IPS-15b (cell line): ENCODE results near the gene PLEKHJ1.
"Not testable (repeated sequence)": the region's sequence is repeated elsewhere in the genome, so short reads cannot be mapped to it uniquely, and the experiment has no call there.

Source experiments
- H3K27me3 ChIP-seq: one replicate; pipeline ENCODE4 v1.6.1; 2013; ENCODE audit warnings: low read length; ENCODE audit not compliant: control insufficient read depth, insufficient read depth
- H3K36me3 ChIP-seq: one replicate; pipeline ENCODE4 v1.6.1; 2013; ENCODE audit warnings: low read length; ENCODE audit not compliant: control insufficient read depth, insufficient read depth
- H3K4me1 ChIP-seq: one replicate; pipeline ENCODE4 v1.6.1; 2013; ENCODE audit warnings: mild to moderate bottlenecking, low read length; ENCODE audit not compliant: control insufficient read depth, insufficient read depth
- H3K4me3 ChIP-seq: one replicate; pipeline ENCODE4 v1.5.1; 2013; ENCODE audit warnings: low read depth, low read length
- H3K9ac ChIP-seq: one replicate; pipeline ENCODE4 v1.6.1; 2013; ENCODE audit warnings: low read depth, mild to moderate bottlenecking, low read length
- H3K9me3 ChIP-seq: one replicate; pipeline ENCODE4 v1.6.1; 2013; ENCODE audit warnings: mild to moderate bottlenecking, low read length; ENCODE audit not compliant: control insufficient read depth, insufficient read depth

The PLEKHJ1 gene

GRCh38 chr19:2207991-2208860, 27.9 kb downstream of the PLEKHJ1 start:
- Histone ChIP-seq H3K9ac (no peak overlapping the region), H3K4me3 (no peak overlapping the region), H3K27me3 (no peaks in the 10 kb centered on the region), H3K4me1 (no peaks in the 10 kb centered on the region), H3K9me3 (no peaks in the 10 kb centered on the region), H3K36me3 (peaks cover 57% of the 10 kb centered on the region)

- no peaks in the 10 kb centered on the region for H3K9me3 ChIP-seq
- no peaks in the 10 kb centered on the region for H3K27me3 ChIP-seq
- H3K4me1 ChIP-seq: no peaks in the 10 kb centered on the region
- H3K36me3 ChIP-seq: peaks cover 48% of the 10 kb centered on the region
- H3K9ac ChIP-seq: no peak overlapping the region
- no peak overlapping the region for H3K4me3 ChIP-seq
These were observed 29.1 kb downstream of the PLEKHJ1 start for GRCh38 chr19:2207008-2207407.

- H3K27me3 ChIP-seq: no peaks in the 10 kb centered on the region
- peaks cover 33% of the 10 kb centered on the region for H3K36me3 ChIP-seq
- no peak overlapping the region for H3K4me3 ChIP-seq
- H3K9me3 ChIP-seq: no peaks in the 10 kb centered on the region
- no peaks in the 10 kb centered on the region for H3K4me1 ChIP-seq
- no peak overlapping the region for H3K9ac ChIP-seq
These were observed 33.8 kb downstream of the PLEKHJ1 start for GRCh38 chr19:2202366-2202765.

- Histone ChIP-seq H3K9me3 (no peaks in the 10 kb centered on the region), H3K9ac (no peak overlapping the region), H3K4me1 (no peaks in the 10 kb centered on the region), H3K36me3 (peaks cover 27% of the 10 kb centered on the region), H3K27me3 (no peaks in the 10 kb centered on the region), H3K4me3 (no peak overlapping the region)
These were observed 34.5 kb downstream of the PLEKHJ1 start for GRCh38 chr19:2201473-2202148.

GRCh38 chr19:2200624-2201294, 35.4 kb downstream of the PLEKHJ1 start:
- H3K4me3 ChIP-seq, H3K9ac ChIP-seq, H3K9me3 ChIP-seq, H3K4me1 ChIP-seq, H3K27me3 ChIP-seq: not testable (repeated sequence)
- peaks cover 31% of the 10 kb centered on the region for H3K36me3 ChIP-seq

GRCh38 chr19:2199861-2200623, 36.1 kb downstream of the PLEKHJ1 start:
- Histone ChIP-seq H3K36me3 (peaks cover 34% of the 10 kb centered on the region), H3K9ac (no peak overlapping the region), H3K4me1 (no peaks in the 10 kb centered on the region), H3K4me3 (no peak overlapping the region), H3K27me3 (no peaks in the 10 kb centered on the region), H3K9me3 (no peaks in the 10 kb centered on the region)

GRCh38 chr19:2199215-2199614, 36.9 kb downstream of the PLEKHJ1 start:
- Histone ChIP-seq H3K36me3 (peaks cover 33% of the 10 kb centered on the region), H3K9me3 (no peaks in the 10 kb centered on the region), H3K9ac (no peak overlapping the region)

GRCh38 chr19:2198317-2198716, 37.8 kb downstream of the PLEKHJ1 start:
- Histone ChIP-seq H3K27me3 (no peaks in the 10 kb centered on the region), H3K4me1 (no peaks in the 10 kb centered on the region), H3K9ac (no peak overlapping the region), H3K36me3 (peaks cover 33% of the 10 kb centered on the region), H3K4me3 (no peak overlapping the region), H3K9me3 (no peaks in the 10 kb centered on the region)

More at GRCh38 chr19:2199215-2199614, 36.9 kb downstream of the PLEKHJ1 start:
- Histone ChIP-seq H3K4me1 (no peaks in the 10 kb centered on the region), H3K27me3 (no peaks in the 10 kb centered on the region), H3K4me3 (no peak overlapping the region)

- H3K27me3 ChIP-seq: no peaks in the 10 kb centered on the region
- H3K4me3 ChIP-seq: no peak overlapping the region
- H3K9ac ChIP-seq: no peak overlapping the region
- peaks cover 34% of the 10 kb centered on the region for H3K36me3 ChIP-seq
- H3K9me3 ChIP-seq: no peaks in the 10 kb centered on the region
- no peaks in the 10 kb centered on the region for H3K4me1 ChIP-seq
These were observed 38.9 kb downstream of the PLEKHJ1 start for GRCh38 chr19:2197270-2197669.

- H3K9me3 ChIP-seq: no peaks in the 10 kb centered on the region
- no peaks in the 10 kb centered on the region for H3K27me3 ChIP-seq
- H3K9ac ChIP-seq: no peak overlapping the region
- H3K4me3 ChIP-seq: no peak overlapping the region
- H3K4me1 ChIP-seq: no peaks in the 10 kb centered on the region
- peaks cover 42% of the 10 kb centered on the region for H3K36me3 ChIP-seq
These were observed 40.2 kb downstream of the PLEKHJ1 start for GRCh38 chr19:2195914-2196313.

- Histone ChIP-seq H3K9me3 (no peaks in the 10 kb centered on the region), H3K36me3 (peaks cover 43% of the 10 kb centered on the region), H3K4me3 (no peak overlapping the region), H3K27me3 (no peaks in the 10 kb centered on the region), H3K9ac (no peak overlapping the region), H3K4me1 (no peaks in the 10 kb centered on the region)
These were observed 40.8 kb downstream of the PLEKHJ1 start for GRCh38 chr19:2195361-2195760.
